Kidney (tissue), 22 donors: ENCODE measurements around the gene EXOC2. TPM values are rescaled to one million over a fixed set of nuclear protein-coding genes. Genes with fewer than 3 reads are reported as not detected.
A peak's percentile ranks its signal among the peaks of the same experiment; 100 is the strongest.

Experiments used
- DNase-seq, 5 donors: peaks; one replicate each; pipeline ENCODE4 v3.0.0-alpha.2; 2013 to 2020
- FAIRE-seq: peaks from 2 replicates; lab custom pipeline; 2012; peaks lifted over from hg19 to GRCh38; lab: Jason Lieb, UNC
- H3K27ac ChIP-seq, 2 donors: one replicate each; pipeline ENCODE4 v1.7.0; 2013; ENCODE audit warnings: low read depth in 2 of 2, low read length in 2 of 2, inconsistent platforms in 1 of 2
- H3K27me3 ChIP-seq: one replicate; pipeline ENCODE4 v1.7.1; 2013; ENCODE audit warnings: low read length, inconsistent platforms; ENCODE audit not compliant: control insufficient read depth, insufficient read depth
- H3K36me3 ChIP-seq, 3 donors: one replicate each; pipeline versions ENCODE4 v1.7.0 to v1.7.1; 2013; ENCODE audit warnings: low read length in 3 of 3, control low read depth in 1 of 3, inconsistent platforms in 1 of 3; ENCODE audit not compliant: insufficient read depth in 3 of 3, control insufficient read depth in 2 of 3
- H3K4me1 ChIP-seq, 3 donors: one replicate each; pipeline versions ENCODE4 v1.7.0 to v1.7.1; 2013; ENCODE audit warnings: low read length in 3 of 3, inconsistent platforms in 1 of 3, low read depth in 1 of 3; ENCODE audit not compliant: control insufficient read depth in 2 of 3, insufficient read depth in 2 of 3
- H3K4me3 ChIP-seq, 3 donors: one replicate each; pipeline versions ENCODE4 v1.7.0 to v1.8.1; 2013; ENCODE audit warnings: low read length in 3 of 3, control low read depth in 1 of 3, inconsistent platforms in 1 of 3
- H3K9ac ChIP-seq, 3 donors: one replicate each; pipeline versions ENCODE4 v1.7.0 to v1.7.1; 2013; ENCODE audit warnings: low read length in 3 of 3, control low read depth in 1 of 3, inconsistent platforms in 1 of 3
- H3K9me3 ChIP-seq, 3 donors: one replicate each; pipeline versions ENCODE4 v1.7.0 to v1.7.1; 2013; ENCODE audit warnings: low read length in 3 of 3, control low read depth in 1 of 3, inconsistent platforms in 1 of 3; ENCODE audit not compliant: control insufficient read depth in 2 of 3, insufficient read depth in 1 of 3
- CTCF ChIP-seq: IDR thresholded peaks from 3 replicates; pipeline ENCODE4 v1.5.1; 2012; ENCODE audit warnings: mild to moderate bottlenecking, moderate library complexity, borderline replicate concordance; ENCODE audit not compliant: insufficient read depth; ENCODE audit errors: extremely low read depth
- intact Hi-C: fragments of 100-400 bp; cut with DNase I; formaldehyde crosslinking; loops from one replicate; pipeline ENCODE4 v1.11.1; 2022
- long read RNA-seq, 10 donors: library from polyadenylated mRNA in 1 of 10; unstranded in 1 of 10; transcript quantifications; one replicate each; pipeline ENCODE4 v2.0.0 and lab custom pipeline, GENCODE V29; 2021 to 2026
- polyA plus RNA-seq: library from polyadenylated mRNA; stranded (reverse); fragments of 350-450 nt; fragmentation: Illumina TruSeq; extraction: RNeasy Lipid Tissue Mini Kit (QIAGEN cat#74804); gene quantifications from one replicate; pipeline ENCODE4 v1.2.3, GENCODE V29; 2014; ENCODE audit warnings: low read depth, low replicate concordance; ENCODE audit not compliant: insufficient read depth
- total RNA-seq: library from RNA; stranded (reverse); fragmentation: NEBNext Ultra II Directional; extraction: Animal tissue kit (Norgen Biotek cat#: 25700); gene quantifications from one replicate; pipeline ENCODE4 v1.2.1, GENCODE V29; 2021
- donor health status: control.
- donor health status: control.
- donor health status: control.
- donor health status: control.
- donor health status: control.
- donor health status: DM: yes; HTN: yes; CAD: no.
- donor health status: Normal renal cell carcinoma (clear cell type).

EXOC2 gene
- total RNA-seq: 21.7 TPM
- polyA plus RNA-seq: 8.6 TPM
- long read RNA-seq, donor 1: 0 reads
- long read RNA-seq, donor 2, full-length matches to known transcripts: 3 of 3 reads
- long read RNA-seq, donor 2, partial matches to known transcripts: 0 of 3 reads
- long read RNA-seq, donor 2, other reads (novel, unspliced or antisense): 0 of 3 reads
- long read RNA-seq, donor 3, full-length matches to known transcripts: 1 of 1 reads
- long read RNA-seq, donor 3, partial matches to known transcripts: 0 of 1 reads
- long read RNA-seq, donor 3, other reads (novel, unspliced or antisense): 0 of 1 reads
- long read RNA-seq, donor 4: 0 reads
- long read RNA-seq, donor 5: 0 reads
- long read RNA-seq, donor 6, full-length matches to known transcripts: 1 of 1 reads
- long read RNA-seq, donor 6, partial matches to known transcripts: 0 of 1 reads
- long read RNA-seq, donor 6, other reads (novel, unspliced or antisense): 0 of 1 reads
- long read RNA-seq, donor 7, full-length matches to known transcripts: 17 of 35 reads
- long read RNA-seq, donor 7, partial matches to known transcripts: 5 of 35 reads
- long read RNA-seq, donor 7, other reads (novel, unspliced or antisense): 13 of 35 reads
- long read RNA-seq, donor 8, full-length matches to known transcripts: 1 of 1 reads
- long read RNA-seq, donor 8, partial matches to known transcripts: 0 of 1 reads
- long read RNA-seq, donor 8, other reads (novel, unspliced or antisense): 0 of 1 reads
- long read RNA-seq, donor 9: 0 reads
- long read RNA-seq, donor 10: 0 reads

- TF ChIP-seq CTCF: no peak
- H3K36me3 ChIP-seq: peaks cover 0 to 2% (median 0%) of the 10 kb centered on the region in 3 donors
- H3K27ac ChIP-seq: peak within 1 kb of the TSS; percentile 45 to 76
- intact Hi-C loops: no loop called here
- H3K4me1 ChIP-seq: peaks cover 0 to 8% (median 5%) of the 10 kb centered on the region in 3 donors
- H3K9ac ChIP-seq: peak within 1 kb of the TSS; percentile 51 to 91 (median 81)
- DNase-seq (peak; percentile 88 to 96 (median 93)), FAIRE-seq (no peak)
- peak within 1 kb of the TSS; percentile 74 to 94 (median 85) for H3K4me3 ChIP-seq
- no peaks in the 10 kb centered on the region for H3K9me3 ChIP-seq
- no peaks in the 10 kb centered on the region for H3K27me3 ChIP-seq
Measured at GRCh38 chr6:692858-693722, at the start of gene EXOC2. Gene EXOC2, minus strand, starts transcription at chr6:693139. Its CDS starts 55,321 bp downstream, at chr6:637818.

- no peak for TF ChIP-seq CTCF
- no peak for DNase-seq
- Histone ChIP-seq H3K36me3 (no peaks in the 10 kb centered on the region), H3K27me3 (no peaks in the 10 kb centered on the region), H3K27ac (no peak overlapping the region), H3K9me3 (no peaks in the 10 kb centered on the region), H3K4me3 (no peak overlapping the region), H3K9ac (no peak overlapping the region), H3K4me1 (no peaks in the 10 kb centered on the region)
- no peak for FAIRE-seq
- intact Hi-C loops: no loop called here
Measured at GRCh38 chr6:741410-742339, 48.7 kb upstream of the EXOC2 start.
